Measurements from ENCODE around the gene MCM3AP.

GRCh38 chr21:46191257-46191685 is 94.1 kb downstream of the MCM3AP start:
- TF ChIP-seq EZH2 (IDR thresholded peaks at IDR 0.05) = no peak
- TF ChIP-seq POLR2AphosphoS5 (IDR thresholded peaks at IDR 0.05; ENCODE audit: borderline replicate concordance, low read depth, low read length) = no peak
- TF ChIP-seq FOXP2 (optimal IDR thresholded peaks at IDR 0.05; ENCODE audit: control extremely low read depth, extremely low read length, insufficient read depth) = no peak

Measured in SK-N-MC (cell line).